Measurements from ENCODE around the gene TPMT.

DNA sequence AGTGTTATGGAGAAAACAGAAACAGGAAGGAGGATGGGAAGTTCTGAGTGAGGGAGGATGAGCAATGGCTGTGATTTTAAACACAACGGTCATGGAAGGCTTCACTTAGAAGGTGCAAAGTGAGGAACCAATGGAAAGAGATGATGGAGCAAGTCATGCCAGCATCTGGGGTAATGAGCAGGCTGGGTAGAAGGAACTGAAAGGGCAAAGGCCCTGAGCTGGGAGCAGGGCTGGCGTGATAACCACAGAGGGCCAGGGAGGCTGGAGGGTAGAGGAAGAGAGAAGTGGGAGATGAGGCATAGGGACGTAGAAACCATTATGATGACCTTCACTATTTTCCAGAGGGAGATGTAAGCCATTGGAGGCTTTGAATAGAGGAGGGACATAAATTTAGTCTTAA lies 76.0 kb downstream of the TPMT start:
- TF ChIP-seq, protein P1, sequence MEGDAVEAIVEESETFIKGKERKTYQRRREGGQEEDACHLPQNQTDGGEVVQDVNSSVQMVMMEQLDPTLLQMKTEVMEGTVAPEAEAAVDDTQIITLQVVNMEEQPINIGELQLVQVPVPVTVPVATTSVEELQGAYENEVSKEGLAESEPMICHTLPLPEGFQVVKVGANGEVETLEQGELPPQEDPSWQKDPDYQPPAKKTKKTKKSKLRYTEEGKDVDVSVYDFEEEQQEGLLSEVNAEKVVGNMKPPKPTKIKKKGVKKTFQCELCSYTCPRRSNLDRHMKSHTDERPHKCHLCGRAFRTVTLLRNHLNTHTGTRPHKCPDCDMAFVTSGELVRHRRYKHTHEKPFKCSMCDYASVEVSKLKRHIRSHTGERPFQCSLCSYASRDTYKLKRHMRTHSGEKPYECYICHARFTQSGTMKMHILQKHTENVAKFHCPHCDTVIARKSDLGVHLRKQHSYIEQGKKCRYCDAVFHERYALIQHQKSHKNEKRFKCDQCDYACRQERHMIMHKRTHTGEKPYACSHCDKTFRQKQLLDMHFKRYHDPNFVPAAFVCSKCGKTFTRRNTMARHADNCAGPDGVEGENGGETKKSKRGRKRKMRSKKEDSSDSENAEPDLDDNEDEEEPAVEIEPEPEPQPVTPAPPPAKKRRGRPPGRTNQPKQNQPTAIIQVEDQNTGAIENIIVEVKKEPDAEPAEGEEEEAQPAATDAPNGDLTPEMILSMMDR (IDR thresholded peaks at IDR 0.05): no peak
- TF ChIP-seq POLR2AphosphoS5 (IDR thresholded peaks at IDR 0.05; ENCODE audit: insufficient read depth in 1 of 2, low read depth in 1 of 2) (no peak), POLR2A (IDR thresholded peaks at IDR 0.05) (no peak)

All from vagina (tissue), 2 donors.